ENCODE results near the gene FAHD2A. TPM values are rescaled to one million over a fixed set of nuclear protein-coding genes. Genes with fewer than 3 reads are reported as not detected.
A peak's percentile ranks its signal among the peaks of the same experiment; 100 is the strongest.
"Not testable (repeated sequence)": the region's sequence is repeated elsewhere in the genome, so short reads cannot be mapped to it uniquely, and the experiment has no call there.

FAHD2A gene
- total and polyA plus RNA-seq, 2 experiments from 2014 or later, result 27.6 to 51.0 TPM

DNA sequence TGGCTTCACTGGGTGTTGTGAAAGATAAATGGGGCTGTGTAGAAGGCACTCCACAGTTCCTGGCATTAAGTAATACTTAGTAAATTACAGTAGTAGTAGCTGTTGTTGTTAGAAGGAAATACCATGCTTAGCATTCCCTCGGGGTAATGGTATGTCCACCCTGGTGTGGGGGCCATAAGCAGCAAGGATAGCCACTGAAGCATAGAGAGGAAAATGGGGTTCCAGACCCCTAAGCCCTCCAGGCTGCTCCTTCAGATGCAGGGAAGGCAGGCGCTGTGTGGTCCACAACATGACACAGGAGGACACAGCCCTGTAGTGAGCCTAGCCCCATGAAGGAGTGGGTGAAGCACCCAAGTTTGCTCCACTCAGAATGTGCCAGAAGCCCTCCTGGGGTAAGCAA lies 31.5 kb downstream of the FAHD2A start:
- not testable (repeated sequence) for H3K79me2 ChIP-seq (replicated peaks; ENCODE audit: insufficient read depth); H3K9me3 Mint-ChIP-seq; DNase-seq (ENCODE audit: low spot score); H3K4me3 Mint-ChIP-seq; H3K27me3 Mint-ChIP-seq (ENCODE audit: insufficient read depth, low read depth, poor library complexity); ATAC-seq; H3F3A ChIP-seq (replicated peaks; ENCODE audit: low read depth); H3K36me3 Mint-ChIP-seq (ENCODE audit: low read depth); H4K20me1 ChIP-seq (replicated peaks; ENCODE audit: insufficient read depth); H3K27ac Mint-ChIP-seq; H2AFZ ChIP-seq; H3K9me2 ChIP-seq (ENCODE audit: insufficient read depth); H3K27me3 ChIP-seq (ENCODE audit: insufficient read depth); H3K36me3 ChIP-seq (ENCODE audit: insufficient read depth); H3K4me1 Mint-ChIP-seq; H3K4me2 ChIP-seq; H3K4me3 ChIP-seq; H3K27ac ChIP-seq (ENCODE audit: low read depth); H3K4me1 ChIP-seq (ENCODE audit: insufficient read depth)

DNA sequence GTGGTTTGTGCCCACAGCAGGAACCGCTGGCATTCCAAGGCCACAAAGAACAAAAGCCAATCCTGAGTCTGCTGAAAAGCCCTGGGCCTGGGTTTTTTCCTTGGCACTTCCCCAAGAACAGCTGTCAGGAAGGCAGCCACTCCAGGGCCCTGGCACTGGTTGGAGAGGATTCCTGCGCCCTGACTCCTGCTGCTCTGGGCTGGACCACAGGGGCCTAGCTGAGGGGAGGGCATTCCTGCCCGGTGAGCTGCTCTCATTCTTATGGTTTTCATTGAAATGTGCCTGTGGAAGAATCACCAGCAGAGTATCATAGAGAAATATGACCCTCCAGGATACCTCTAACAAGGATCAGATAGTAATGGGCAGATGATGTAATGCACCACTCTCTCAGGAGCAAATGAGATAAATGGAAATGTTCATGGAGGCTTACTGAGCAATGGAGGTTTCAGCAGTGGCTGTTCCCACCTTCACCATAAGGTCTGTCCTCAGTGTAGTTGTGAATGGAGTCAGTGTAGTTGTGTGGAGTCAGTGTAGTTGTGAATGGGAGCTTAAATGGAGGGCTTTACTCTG lies 32.1 kb downstream of the FAHD2A start:
- H3K27me3 ChIP-seq (ENCODE audit: insufficient read depth); H3K36me3 ChIP-seq (ENCODE audit: insufficient read depth); H3K27me3 Mint-ChIP-seq (ENCODE audit: insufficient read depth, low read depth, poor library complexity); DNase-seq (ENCODE audit: low spot score); H3K27ac ChIP-seq (ENCODE audit: low read depth); H3F3A ChIP-seq (replicated peaks; ENCODE audit: low read depth); H3K4me3 ChIP-seq; H3K4me1 Mint-ChIP-seq; H3K9me3 Mint-ChIP-seq; H3K4me1 ChIP-seq (ENCODE audit: insufficient read depth); H3K4me3 Mint-ChIP-seq; H3K27ac Mint-ChIP-seq; H3K79me2 ChIP-seq (replicated peaks; ENCODE audit: insufficient read depth); H3K36me3 Mint-ChIP-seq (ENCODE audit: low read depth); H3K9me2 ChIP-seq (ENCODE audit: insufficient read depth); H3K4me2 ChIP-seq; H2AFZ ChIP-seq; H4K20me1 ChIP-seq (replicated peaks; ENCODE audit: insufficient read depth): not testable (repeated sequence)
- ATAC-seq, result peak; percentile 68

DNA sequence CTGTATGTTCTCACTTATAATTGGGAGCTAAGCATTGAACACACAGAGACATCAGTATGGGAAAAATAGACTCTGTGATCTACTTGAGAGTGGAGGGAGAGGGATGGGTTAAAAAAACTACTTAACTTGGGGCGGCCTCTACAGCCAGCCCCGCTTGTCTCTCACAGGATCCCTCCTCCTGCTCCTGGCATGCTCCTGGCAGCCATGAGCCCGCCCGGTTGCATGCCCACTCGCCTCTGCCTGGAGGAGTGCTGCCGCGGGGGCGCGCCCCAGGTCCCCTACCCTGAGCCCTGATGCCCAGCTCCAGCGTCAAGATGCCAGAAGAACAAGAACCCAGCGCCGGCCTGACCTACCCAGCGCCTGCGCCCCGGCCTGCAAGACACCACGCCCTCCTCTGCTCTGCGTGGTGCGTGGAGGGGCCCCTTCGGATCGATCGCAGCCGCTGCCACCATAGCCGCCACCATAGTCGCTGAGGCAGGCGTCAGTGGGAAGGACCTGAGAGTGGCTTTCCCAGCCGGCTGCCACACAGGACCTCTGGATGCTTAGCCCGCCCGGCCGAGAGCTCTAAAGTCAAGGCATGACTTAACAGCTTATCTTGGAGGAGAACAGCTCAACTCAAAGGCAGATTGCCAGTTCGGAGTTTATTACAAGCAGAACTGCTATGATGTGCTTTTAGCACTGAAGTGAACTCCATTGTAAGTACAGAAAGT lies 32.8 kb downstream of the FAHD2A start:
- not testable (repeated sequence) for H3K27me3 Mint-ChIP-seq (ENCODE audit: insufficient read depth, low read depth, poor library complexity); H2AFZ ChIP-seq; H4K20me1 ChIP-seq (replicated peaks; ENCODE audit: insufficient read depth); H3K4me2 ChIP-seq; H3K9me2 ChIP-seq (ENCODE audit: insufficient read depth); H3K27ac Mint-ChIP-seq; H3K4me3 Mint-ChIP-seq; H3K27me3 ChIP-seq (ENCODE audit: insufficient read depth); H3K36me3 ChIP-seq (ENCODE audit: insufficient read depth); H3K4me1 ChIP-seq (ENCODE audit: insufficient read depth); H3K9me3 Mint-ChIP-seq; H3K4me1 Mint-ChIP-seq; H3K4me3 ChIP-seq; H3K27ac ChIP-seq (ENCODE audit: low read depth); H3K79me2 ChIP-seq (replicated peaks; ENCODE audit: insufficient read depth); DNase-seq (ENCODE audit: low spot score); H3F3A ChIP-seq (replicated peaks; ENCODE audit: low read depth); H3K36me3 Mint-ChIP-seq (ENCODE audit: low read depth)
- ATAC-seq, result peak; percentile 56

DNA sequence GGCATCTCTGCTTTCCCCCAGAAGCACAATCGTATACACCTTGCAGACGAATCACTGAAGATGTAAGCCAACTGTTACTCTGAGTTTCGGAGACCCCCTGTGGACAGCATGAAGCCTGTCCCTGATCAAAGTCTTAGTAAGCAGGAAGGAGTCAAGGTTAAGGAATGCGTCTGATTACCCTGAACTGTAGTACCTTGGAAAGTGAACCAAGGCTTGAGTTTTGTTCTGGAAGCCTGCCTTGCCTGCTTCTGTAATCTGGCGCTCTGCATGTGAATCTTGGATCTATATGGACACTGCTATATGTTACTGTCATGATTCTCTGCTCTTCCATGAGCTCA lies 33.3 kb downstream of the FAHD2A start:
- not testable (repeated sequence) for H3K9me2 ChIP-seq (ENCODE audit: insufficient read depth); H3F3A ChIP-seq (replicated peaks; ENCODE audit: low read depth); H3K4me3 ChIP-seq; H3K27ac ChIP-seq (ENCODE audit: low read depth); H3K27me3 Mint-ChIP-seq (ENCODE audit: insufficient read depth, low read depth, poor library complexity); H3K27ac Mint-ChIP-seq; H3K4me3 Mint-ChIP-seq; H3K4me2 ChIP-seq; H3K36me3 ChIP-seq (ENCODE audit: insufficient read depth); H4K20me1 ChIP-seq (replicated peaks; ENCODE audit: insufficient read depth); H3K4me1 ChIP-seq (ENCODE audit: insufficient read depth); DNase-seq (ENCODE audit: low spot score); H3K79me2 ChIP-seq (replicated peaks; ENCODE audit: insufficient read depth); H3K36me3 Mint-ChIP-seq (ENCODE audit: low read depth); H3K9me3 Mint-ChIP-seq; H2AFZ ChIP-seq; H3K4me1 Mint-ChIP-seq; H3K27me3 ChIP-seq (ENCODE audit: insufficient read depth)
- peak; percentile 50 for ATAC-seq

DNA sequence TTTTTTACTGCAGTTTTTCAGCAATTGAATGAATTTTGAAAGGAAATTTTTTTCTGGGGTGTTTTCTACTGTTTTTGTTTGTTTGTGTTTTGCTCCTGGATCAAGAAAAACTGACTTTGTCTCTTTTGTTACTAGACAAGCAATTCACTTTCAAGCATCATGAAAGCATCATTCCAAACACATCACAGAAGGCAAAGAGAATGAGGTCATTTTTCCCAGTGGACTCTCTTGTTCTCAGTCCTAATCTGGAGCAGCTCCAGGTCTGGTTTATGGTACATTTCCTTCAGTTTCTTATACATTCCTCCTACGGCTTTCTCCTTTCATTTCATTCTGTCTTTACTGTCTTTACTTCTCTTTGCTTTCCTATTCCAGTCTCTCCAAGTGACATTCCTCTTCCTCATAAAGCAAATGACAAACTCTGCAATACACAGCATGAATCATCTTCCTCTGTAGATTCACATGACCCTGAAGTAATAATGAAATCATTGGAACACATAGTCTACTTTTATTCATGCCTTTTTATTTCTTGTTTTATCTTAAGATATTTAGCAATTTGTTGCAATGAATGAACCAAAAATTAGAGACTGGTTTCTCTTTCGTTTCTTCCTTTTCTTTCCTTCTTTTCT lies 40.1 kb downstream of the FAHD2A start:
- not testable (repeated sequence) for DNase-seq (ENCODE audit: low spot score); H3K4me1 Mint-ChIP-seq; H3K9me2 ChIP-seq (ENCODE audit: insufficient read depth); ATAC-seq; H3K36me3 ChIP-seq (ENCODE audit: insufficient read depth); H3K9me3 Mint-ChIP-seq; H3K36me3 Mint-ChIP-seq (ENCODE audit: low read depth); H3K27me3 ChIP-seq (ENCODE audit: insufficient read depth); H3K27ac Mint-ChIP-seq; H3K4me2 ChIP-seq; H3K4me3 ChIP-seq; H3K4me3 Mint-ChIP-seq; H2AFZ ChIP-seq; H3K79me2 ChIP-seq (replicated peaks; ENCODE audit: insufficient read depth); H3K27ac ChIP-seq (ENCODE audit: low read depth); H4K20me1 ChIP-seq (replicated peaks; ENCODE audit: insufficient read depth); H3F3A ChIP-seq (replicated peaks; ENCODE audit: low read depth); H3K27me3 Mint-ChIP-seq (ENCODE audit: insufficient read depth, low read depth, poor library complexity); H3K4me1 ChIP-seq (ENCODE audit: insufficient read depth)

DNA sequence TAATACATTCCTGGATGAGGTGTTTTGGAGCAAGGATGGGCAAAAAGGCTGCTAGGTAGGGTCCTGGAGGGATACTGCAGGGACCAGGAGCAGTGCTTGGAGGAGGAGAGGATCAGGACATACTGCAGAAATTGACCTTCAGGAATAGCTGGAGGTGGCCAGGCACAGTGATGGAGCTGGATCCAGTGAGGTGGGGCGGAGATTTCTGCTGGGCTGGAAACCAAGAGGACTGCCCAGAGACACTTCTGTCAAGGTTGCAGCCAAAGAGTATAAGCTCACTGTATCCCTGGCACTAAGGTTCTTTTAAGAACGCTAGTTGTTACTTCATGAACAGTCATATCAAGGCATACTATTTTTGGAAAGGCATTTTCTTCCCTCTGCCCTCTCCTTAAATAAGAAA lies 42.8 kb downstream of the FAHD2A start:
- H3K9me3 Mint-ChIP-seq; H3K79me2 ChIP-seq (replicated peaks; ENCODE audit: insufficient read depth); DNase-seq (ENCODE audit: low spot score); H2AFZ ChIP-seq; H3K4me1 ChIP-seq (ENCODE audit: insufficient read depth); H4K20me1 ChIP-seq (replicated peaks; ENCODE audit: insufficient read depth); H3F3A ChIP-seq (replicated peaks; ENCODE audit: low read depth); H3K4me1 Mint-ChIP-seq; H3K4me3 ChIP-seq; H3K27me3 ChIP-seq (ENCODE audit: insufficient read depth); H3K36me3 Mint-ChIP-seq (ENCODE audit: low read depth); H3K4me3 Mint-ChIP-seq; H3K4me2 ChIP-seq; H3K36me3 ChIP-seq (ENCODE audit: insufficient read depth); H3K27me3 Mint-ChIP-seq (ENCODE audit: insufficient read depth, low read depth, poor library complexity); H3K9me2 ChIP-seq (ENCODE audit: insufficient read depth); ATAC-seq; H3K27ac Mint-ChIP-seq; H3K27ac ChIP-seq (ENCODE audit: low read depth): not testable (repeated sequence)

Data from GM23338 (cell line).